HepG2 (cell line): ENCODE results near the gene PNPLA2. TPM values are rescaled to one million over a fixed set of nuclear protein-coding genes. Genes with fewer than 3 reads are reported as not detected.

Source experiments
- CENPX ChIP-seq: sonication (generic); formaldehyde crosslinking; IDR thresholded peaks from 2 replicates; pipeline ENCODE4 v1.9.0; 2021; ENCODE audit warnings: mild to moderate bottlenecking, missing genetic modification reagents, moderate library complexity
- EED ChIP-seq: sonication (generic); formaldehyde crosslinking; IDR thresholded peaks from 2 replicates; pipeline ENCODE4 v1.5.0; 2020; ENCODE audit warnings: mild to moderate bottlenecking, missing genetic modification reagents
- HNRNPL ChIP-seq: fragments of 200-400 bp; formaldehyde crosslinking; IDR thresholded peaks from 2 replicates; pipeline ENCODE4 v1.6.1; 2017; ENCODE audit warnings: mild to moderate bottlenecking, low read depth, low read length
- MEIS1 ChIP-seq: sonication (generic); formaldehyde crosslinking; IDR thresholded peaks from 2 replicates; pipeline ENCODE4 v1.9.0; 2021; ENCODE audit warnings: mild to moderate bottlenecking, missing genetic modification reagents, moderate library complexity, borderline replicate concordance
- NFE2 ChIP-seq: sonication (generic); formaldehyde crosslinking; IDR thresholded peaks from 2 replicates; pipeline ENCODE4 v1.4.0; 2020; ENCODE audit warnings: missing genetic modification reagents
- NFRKB ChIP-seq: fragments of 450-650 bp; IDR thresholded peaks from 2 replicates; pipeline ENCODE4 v1.6.1; 2017
- NKX3-1 ChIP-seq: sonication (generic); formaldehyde crosslinking; IDR thresholded peaks from 2 replicates; pipeline ENCODE4 v1.5.0; 2020; ENCODE audit warnings: missing genetic modification reagents
- RBM22 ChIP-seq: fragments of 200-400 bp; formaldehyde crosslinking; optimal IDR thresholded peaks from 2 replicates; pipeline ENCODE3; 2017; ENCODE audit warnings: mild to moderate bottlenecking, low read length, moderate library complexity
- RXRA ChIP-seq: sonication (generic); formaldehyde crosslinking; IDR thresholded peaks from 2 replicates; pipeline ENCODE4 v1.5.1; 2020; ENCODE audit warnings: missing genetic modification reagents
- SYNCRIP ChIP-seq: fragments of 200-400 bp; formaldehyde crosslinking; IDR thresholded peaks from 2 replicates; pipeline ENCODE4 v1.6.1; 2018; ENCODE audit warnings: mild to moderate bottlenecking, low read depth, low read length; ENCODE audit not compliant: insufficient read depth
- ZNF350 ChIP-seq: sonication (generic); formaldehyde crosslinking; IDR thresholded peaks from 2 replicates; pipeline ENCODE4 v1.4.0; 2020; ENCODE audit warnings: mild to moderate bottlenecking, low read depth, missing genetic modification reagents, borderline replicate concordance
- ZNF44 ChIP-seq: sonication (generic); formaldehyde crosslinking; IDR thresholded peaks from 2 replicates; pipeline ENCODE4 v1.5.1; 2020; ENCODE audit warnings: mild to moderate bottlenecking, missing genetic modification reagents
- ZNF589 ChIP-seq: sonication (generic); formaldehyde crosslinking; conservative IDR thresholded peaks from 2 replicates; pipeline ENCODE4 v1.8.0; 2022; ENCODE audit warnings: mild to moderate bottlenecking, moderate library complexity, missing genetic modification reagents
- ZNF660 ChIP-seq: sonication (generic); formaldehyde crosslinking; IDR thresholded peaks from 2 replicates; pipeline ENCODE4 v1.5.1; 2020; ENCODE audit warnings: mild to moderate bottlenecking, low read depth, missing genetic modification reagents, borderline replicate concordance
- ZNF766 ChIP-seq: sonication (generic); formaldehyde crosslinking; IDR thresholded peaks from 2 replicates; pipeline ENCODE4 v1.5.0; 2020; ENCODE audit warnings: missing genetic modification reagents, borderline replicate concordance
- ZNF782 ChIP-seq: sonication (generic); formaldehyde crosslinking; IDR thresholded peaks from 2 replicates; pipeline ENCODE4 v1.4.0; 2020; ENCODE audit warnings: missing genetic modification reagents, mild to moderate bottlenecking, borderline replicate concordance
- polyA plus RNA-seq, 8 experiments: library from polyadenylated mRNA; depleted of rRNA in 3 of 8; stranded (reverse) in 7 of 8; unstranded in 1 of 8; fragments of >200 nt; fragmentation: Illumina TruSeq in 4 of 8; extraction: Trizol in 4 of 8; gene quantifications; 2 replicates each; pipeline versions ENCODE4 v1.2.1 to v1.2.3, GENCODE V29; 2011 to 2016; ENCODE audit warnings: low read depth in 4 of 8, missing spikeins in 1 of 8, mixed read lengths in 1 of 8; ENCODE audit not compliant: insufficient read depth in 1 of 8
- total RNA-seq, 5 experiments: library from RNA; depleted of rRNA; stranded (reverse); fragments of >200 nt; fragmentation: Illumina TruSeq; extraction: Trizol; gene quantifications; 2 replicates each; pipeline ENCODE4 v1.2.3, GENCODE V29; 2016; ENCODE audit warnings: low read depth in 1 of 5
- TF ChIP-seq, protein P1 (sequence below): sonication (generic); formaldehyde crosslinking; IDR thresholded peaks from 2 replicates; pipeline ENCODE4 v1.4.0; 2020; ENCODE audit warnings: missing genetic modification reagents
- TF ChIP-seq, protein P2 (sequence below): sonication (generic); formaldehyde crosslinking; IDR thresholded peaks from 2 replicates; pipeline ENCODE4 v1.5.1; 2020; ENCODE audit warnings: missing genetic modification reagents, mild to moderate bottlenecking, borderline replicate concordance
- TF ChIP-seq, protein P3 (sequence below): sonication (generic); formaldehyde crosslinking; IDR thresholded peaks from 2 replicates; pipeline ENCODE4 v1.4.0; 2020; ENCODE audit warnings: missing genetic modification reagents, borderline replicate concordance
- TF ChIP-seq, protein P4 (sequence below): sonication (generic); formaldehyde crosslinking; conservative IDR thresholded peaks from 2 replicates; pipeline ENCODE4 v1.8.1; 2023; ENCODE audit warnings: missing genetic modification reagents

Gene PNPLA2
- total and polyA plus RNA-seq, 2 of the 13 experiments (the other 11 are each of a cell fraction or from before 2014, with no cell fraction given) = 10.5 to 43.2 TPM

DNA sequence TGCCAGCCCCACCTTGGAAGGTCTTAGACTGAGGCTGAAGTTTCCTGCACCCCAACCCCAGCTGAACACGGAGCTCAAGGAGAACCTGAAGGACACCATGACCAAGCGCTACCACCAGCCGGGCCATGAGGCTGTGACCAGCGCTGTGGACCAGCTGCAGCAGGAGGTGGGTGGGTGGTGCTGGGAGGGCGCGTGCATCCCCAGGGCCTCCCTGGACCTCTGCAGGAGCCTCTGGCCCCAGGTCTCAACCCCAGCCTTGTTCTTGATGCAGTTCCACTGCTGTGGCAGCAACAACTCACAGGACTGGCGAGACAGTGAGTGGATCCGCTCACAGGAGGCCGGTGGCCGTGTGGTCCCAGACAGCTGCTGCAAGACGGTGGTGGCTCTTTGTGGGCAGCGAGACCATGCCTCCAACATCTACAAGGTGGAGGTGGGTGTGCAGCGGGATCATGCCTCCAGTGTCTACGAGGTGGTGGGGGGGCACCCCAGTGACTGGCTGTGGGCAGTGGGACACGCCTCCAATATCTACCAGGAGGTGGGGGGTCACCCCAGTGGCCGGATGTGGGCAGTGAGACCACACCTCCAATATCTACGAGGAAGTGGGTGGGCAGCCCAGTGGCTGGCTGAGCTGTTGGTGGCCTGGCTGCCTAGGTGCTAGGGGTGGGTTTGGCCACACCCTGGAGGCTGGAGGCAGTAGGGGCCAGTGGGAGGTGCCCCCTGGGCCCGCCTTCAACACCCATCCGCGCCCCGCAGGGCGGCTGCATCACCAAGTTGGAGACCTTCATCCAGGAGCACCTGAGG, 18.7 kb downstream of the PNPLA2 start (continued):
- TF ChIP-seq, protein P1, sequence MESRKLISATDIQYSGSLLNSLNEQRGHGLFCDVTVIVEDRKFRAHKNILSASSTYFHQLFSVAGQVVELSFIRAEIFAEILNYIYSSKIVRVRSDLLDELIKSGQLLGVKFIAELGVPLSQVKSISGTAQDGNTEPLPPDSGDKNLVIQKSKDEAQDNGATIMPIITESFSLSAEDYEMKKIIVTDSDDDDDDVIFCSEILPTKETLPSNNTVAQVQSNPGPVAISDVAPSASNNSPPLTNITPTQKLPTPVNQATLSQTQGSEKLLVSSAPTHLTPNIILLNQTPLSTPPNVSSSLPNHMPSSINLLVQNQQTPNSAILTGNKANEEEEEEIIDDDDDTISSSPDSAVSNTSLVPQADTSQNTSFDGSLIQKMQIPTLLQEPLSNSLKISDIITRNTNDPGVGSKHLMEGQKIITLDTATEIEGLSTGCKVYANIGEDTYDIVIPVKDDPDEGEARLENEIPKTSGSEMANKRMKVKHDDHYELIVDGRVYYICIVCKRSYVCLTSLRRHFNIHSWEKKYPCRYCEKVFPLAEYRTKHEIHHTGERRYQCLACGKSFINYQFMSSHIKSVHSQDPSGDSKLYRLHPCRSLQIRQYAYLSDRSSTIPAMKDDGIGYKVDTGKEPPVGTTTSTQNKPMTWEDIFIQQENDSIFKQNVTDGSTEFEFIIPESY (CRISPR knock-in tag) = peak; percentile 89
- TF ChIP-seq ZNF350 (CRISPR knock-in tag) (no peak), HNRNPL (0 out of 2 replicates have a peak, but pooled peaks have one; percentile 30), ZNF589 (CRISPR knock-in tag) (no peak), RBM22 (peak; percentile 87), SYNCRIP (no peak), ZNF660 (CRISPR knock-in tag) (no peak), ZNF766 (CRISPR knock-in tag) (no peak), ZNF44 (CRISPR knock-in tag) (no peak), MEIS1 (CRISPR knock-in tag) (no peak), CENPX (CRISPR knock-in tag) (no peak), EED (CRISPR knock-in tag) (no peak), NFRKB (no peak), ZNF782 (CRISPR knock-in tag) (no peak), NFE2 (no peak), NKX3-1 (no peak), RXRA (no peak)
- TF ChIP-seq, protein P2, sequence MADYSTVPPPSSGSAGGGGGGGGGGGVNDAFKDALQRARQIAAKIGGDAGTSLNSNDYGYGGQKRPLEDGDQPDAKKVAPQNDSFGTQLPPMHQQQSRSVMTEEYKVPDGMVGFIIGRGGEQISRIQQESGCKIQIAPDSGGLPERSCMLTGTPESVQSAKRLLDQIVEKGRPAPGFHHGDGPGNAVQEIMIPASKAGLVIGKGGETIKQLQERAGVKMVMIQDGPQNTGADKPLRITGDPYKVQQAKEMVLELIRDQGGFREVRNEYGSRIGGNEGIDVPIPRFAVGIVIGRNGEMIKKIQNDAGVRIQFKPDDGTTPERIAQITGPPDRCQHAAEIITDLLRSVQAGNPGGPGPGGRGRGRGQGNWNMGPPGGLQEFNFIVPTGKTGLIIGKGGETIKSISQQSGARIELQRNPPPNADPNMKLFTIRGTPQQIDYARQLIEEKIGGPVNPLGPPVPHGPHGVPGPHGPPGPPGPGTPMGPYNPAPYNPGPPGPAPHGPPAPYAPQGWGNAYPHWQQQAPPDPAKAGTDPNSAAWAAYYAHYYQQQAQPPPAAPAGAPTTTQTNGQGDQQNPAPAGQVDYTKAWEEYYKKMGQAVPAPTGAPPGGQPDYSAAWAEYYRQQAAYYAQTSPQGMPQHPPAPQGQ (CRISPR knock-in tag) = no peak
- TF ChIP-seq, protein P3, sequence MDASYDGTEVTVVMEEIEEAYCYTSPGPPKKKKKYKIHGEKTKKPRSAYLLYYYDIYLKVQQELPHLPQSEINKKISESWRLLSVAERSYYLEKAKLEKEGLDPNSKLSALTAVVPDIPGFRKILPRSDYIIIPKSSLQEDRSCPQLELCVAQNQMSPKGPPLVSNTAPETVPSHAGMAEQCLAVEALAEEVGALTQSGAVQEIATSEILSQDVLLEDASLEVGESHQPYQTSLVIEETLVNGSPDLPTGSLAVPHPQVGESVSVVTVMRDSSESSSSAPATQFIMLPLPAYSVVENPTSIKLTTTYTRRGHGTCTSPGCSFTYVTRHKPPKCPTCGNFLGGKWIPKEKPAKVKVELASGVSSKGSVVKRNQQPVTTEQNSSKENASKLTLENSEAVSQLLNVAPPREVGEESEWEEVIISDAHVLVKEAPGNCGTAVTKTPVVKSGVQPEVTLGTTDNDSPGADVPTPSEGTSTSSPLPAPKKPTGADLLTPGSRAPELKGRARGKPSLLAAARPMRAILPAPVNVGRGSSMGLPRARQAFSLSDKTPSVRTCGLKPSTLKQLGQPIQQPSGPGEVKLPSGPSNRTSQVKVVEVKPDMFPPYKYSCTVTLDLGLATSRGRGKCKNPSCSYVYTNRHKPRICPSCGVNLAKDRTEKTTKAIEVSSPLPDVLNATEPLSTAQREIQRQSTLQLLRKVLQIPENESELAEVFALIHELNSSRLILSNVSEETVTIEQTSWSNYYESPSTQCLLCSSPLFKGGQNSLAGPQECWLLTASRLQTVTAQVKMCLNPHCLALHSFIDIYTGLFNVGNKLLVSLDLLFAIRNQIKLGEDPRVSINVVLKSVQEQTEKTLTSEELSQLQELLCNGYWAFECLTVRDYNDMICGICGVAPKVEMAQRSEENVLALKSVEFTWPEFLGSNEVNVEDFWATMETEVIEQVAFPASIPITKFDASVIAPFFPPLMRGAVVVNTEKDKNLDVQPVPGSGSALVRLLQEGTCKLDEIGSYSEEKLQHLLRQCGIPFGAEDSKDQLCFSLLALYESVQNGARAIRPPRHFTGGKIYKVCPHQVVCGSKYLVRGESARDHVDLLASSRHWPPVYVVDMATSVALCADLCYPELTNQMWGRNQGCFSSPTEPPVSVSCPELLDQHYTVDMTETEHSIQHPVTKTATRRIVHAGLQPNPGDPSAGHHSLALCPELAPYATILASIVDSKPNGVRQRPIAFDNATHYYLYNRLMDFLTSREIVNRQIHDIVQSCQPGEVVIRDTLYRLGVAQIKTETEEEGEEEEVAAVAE = no peak
- TF ChIP-seq, protein P4, sequence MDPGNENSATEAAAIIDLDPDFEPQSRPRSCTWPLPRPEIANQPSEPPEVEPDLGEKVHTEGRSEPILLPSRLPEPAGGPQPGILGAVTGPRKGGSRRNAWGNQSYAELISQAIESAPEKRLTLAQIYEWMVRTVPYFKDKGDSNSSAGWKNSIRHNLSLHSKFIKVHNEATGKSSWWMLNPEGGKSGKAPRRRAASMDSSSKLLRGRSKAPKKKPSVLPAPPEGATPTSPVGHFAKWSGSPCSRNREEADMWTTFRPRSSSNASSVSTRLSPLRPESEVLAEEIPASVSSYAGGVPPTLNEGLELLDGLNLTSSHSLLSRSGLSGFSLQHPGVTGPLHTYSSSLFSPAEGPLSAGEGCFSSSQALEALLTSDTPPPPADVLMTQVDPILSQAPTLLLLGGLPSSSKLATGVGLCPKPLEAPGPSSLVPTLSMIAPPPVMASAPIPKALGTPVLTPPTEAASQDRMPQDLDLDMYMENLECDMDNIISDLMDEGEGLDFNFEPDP (CRISPR knock-in tag) = no peak
